ENCODE data around the gene SMAGP. TPM values are rescaled to one million over a fixed set of nuclear protein-coding genes. Genes with fewer than 3 reads are reported as not detected.
"Not testable (repeated sequence)": the region's sequence is repeated elsewhere in the genome, so short reads cannot be mapped to it uniquely, and the experiment has no call there.

The SMAGP gene
- total RNA-seq, 1 donor from 2014 or later, result 9.1 TPM

GRCh38 chr12:51234530-51234929 is 35.7 kb downstream of the SMAGP start:
- Mint-ChIP-seq H3K27ac (no peak overlapping the region), H3K27me3 (no peaks in the 10 kb centered on the region), H3K36me3 (ENCODE audit: insufficient read depth) (no peaks in the 10 kb centered on the region), H3K9me3 (ENCODE audit: low read depth) (no peaks in the 10 kb centered on the region), H3K4me3 (ENCODE audit: low read depth) (no peak overlapping the region), H3K4me1 (ENCODE audit: low read depth) (peaks cover 3% of the 10 kb centered on the region)
- TF ChIP-seq CTCF (IDR thresholded peaks at IDR 0.05; ENCODE audit: unreplicated experiment), result no peak
- DNase-seq (ENCODE audit: low spot score, unreplicated experiment), result no peak

- no peak for TF ChIP-seq CTCF (IDR thresholded peaks at IDR 0.05; ENCODE audit: unreplicated experiment)
- Mint-ChIP-seq H3K27me3 (no peaks in the 10 kb centered on the region), H3K9me3 (ENCODE audit: low read depth) (no peaks in the 10 kb centered on the region), H3K36me3 (ENCODE audit: insufficient read depth) (no peaks in the 10 kb centered on the region), H3K4me3 (ENCODE audit: low read depth) (no peak overlapping the region), H3K27ac (no peak overlapping the region), H3K4me1 (ENCODE audit: low read depth) (no peaks in the 10 kb centered on the region)
- DNase-seq (ENCODE audit: low spot score, unreplicated experiment), result no peak
Measured at GRCh38 chr12:51232642-51233041, 37.6 kb downstream of the SMAGP start.

GRCh38 chr12:51229116-51229809 is 41.0 kb downstream of the SMAGP start:
- no peak for TF ChIP-seq CTCF (IDR thresholded peaks at IDR 0.05; ENCODE audit: unreplicated experiment)
- H3K27ac Mint-ChIP-seq, result no peak overlapping the region
- H3K4me3 Mint-ChIP-seq (ENCODE audit: low read depth), result no peak overlapping the region
- H3K36me3 Mint-ChIP-seq (ENCODE audit: insufficient read depth), result no peaks in the 10 kb centered on the region
- no peaks in the 10 kb centered on the region for H3K9me3 Mint-ChIP-seq (ENCODE audit: low read depth)
- H3K4me1 Mint-ChIP-seq (ENCODE audit: low read depth), result no peaks in the 10 kb centered on the region
- no peak for DNase-seq (ENCODE audit: low spot score, unreplicated experiment)
- H3K27me3 Mint-ChIP-seq, result no peaks in the 10 kb centered on the region

GRCh38 chr12:51227962-51228361 is 42.3 kb downstream of the SMAGP start:
- H3K36me3 Mint-ChIP-seq (ENCODE audit: insufficient read depth), result no peaks in the 10 kb centered on the region
- no peaks in the 10 kb centered on the region for H3K4me1 Mint-ChIP-seq (ENCODE audit: low read depth)
- no peaks in the 10 kb centered on the region for H3K27me3 Mint-ChIP-seq
- no peak overlapping the region for H3K4me3 Mint-ChIP-seq (ENCODE audit: low read depth)
- no peak for DNase-seq (ENCODE audit: low spot score, unreplicated experiment)
- H3K27ac Mint-ChIP-seq, result no peak overlapping the region
- H3K9me3 Mint-ChIP-seq (ENCODE audit: low read depth), result no peaks in the 10 kb centered on the region
- TF ChIP-seq CTCF (IDR thresholded peaks at IDR 0.05; ENCODE audit: unreplicated experiment), result no peak

- H3K4me3 Mint-ChIP-seq (ENCODE audit: low read depth); H3K27ac Mint-ChIP-seq; DNase-seq (ENCODE audit: low spot score, unreplicated experiment); H3K27me3 Mint-ChIP-seq; H3K36me3 Mint-ChIP-seq (ENCODE audit: insufficient read depth); H3K9me3 Mint-ChIP-seq (ENCODE audit: low read depth); H3K4me1 Mint-ChIP-seq (ENCODE audit: low read depth): not testable (repeated sequence)
Measured at GRCh38 chr12:51227112-51227511, 43.1 kb downstream of the SMAGP start.

GRCh38 chr12:51225771-51226170 is 44.4 kb downstream of the SMAGP start:
- H3K4me3 Mint-ChIP-seq (ENCODE audit: low read depth), result no peak overlapping the region

More at GRCh38 chr12:51225771-51226170, 44.4 kb downstream of the SMAGP start:
- Mint-ChIP-seq H3K4me1 (ENCODE audit: low read depth) (no peaks in the 10 kb centered on the region), H3K27me3 (no peaks in the 10 kb centered on the region), H3K36me3 (ENCODE audit: insufficient read depth) (no peaks in the 10 kb centered on the region), H3K27ac (no peak overlapping the region), H3K9me3 (ENCODE audit: low read depth) (no peaks in the 10 kb centered on the region)
- DNase-seq (ENCODE audit: low spot score, unreplicated experiment), result no peak
- no peak for TF ChIP-seq CTCF (IDR thresholded peaks at IDR 0.05; ENCODE audit: unreplicated experiment)
